CD14-positive monocyte (primary cell): ENCODE results near the gene C13orf46. TPM values are rescaled to one million over a fixed set of nuclear protein-coding genes. Genes with fewer than 3 reads are reported as not detected.

Experiments used
- DNase-seq, 3 donors: peaks; one replicate each; pipeline ENCODE4 v3.0.0-alpha.2; 2011 to 2022
- H2AFZ ChIP-seq: 2 replicates; pipeline ENCODE4 v1.6.0; 2012; ENCODE audit warnings: mild to moderate bottlenecking, low read depth, low read length, inconsistent platforms; ENCODE audit not compliant: insufficient read depth, poor library complexity, severe bottlenecking
- H3K27ac ChIP-seq, 2 donors: 1 replicate in 1 of 2; 2 replicates in 1 of 2; pipeline ENCODE4 v1.5.1; 2012 to 2013; ENCODE audit warnings: low read length in 2 of 2, control low read depth in 1 of 2, inconsistent platforms in 1 of 2, low read depth in 1 of 2, mild to moderate bottlenecking in 1 of 2
- H3K27me3 ChIP-seq, 2 donors: one replicate each; pipeline versions ENCODE4 v1.6.0 to v1.6.1; 2011 to 2013; ENCODE audit warnings: low read length in 2 of 2; ENCODE audit not compliant: control insufficient read depth in 2 of 2, insufficient read depth in 2 of 2
- H3K36me3 ChIP-seq, 2 donors: replicated peaks in 1 of 2; 1 replicate in 1 of 2; 2 replicates in 1 of 2; pipeline versions ENCODE4 v1.5.1 to v1.6.1; 2012 to 2013; ENCODE audit warnings: low read length in 2 of 2, control low read depth in 1 of 2, inconsistent platforms in 1 of 2, mild to moderate bottlenecking in 1 of 2; ENCODE audit not compliant: insufficient read depth in 2 of 2, control insufficient read depth in 1 of 2
- H3K4me1 ChIP-seq, 2 donors: 1 replicate in 1 of 2; 2 replicates in 1 of 2; pipeline versions ENCODE4 v1.5.1 to v1.6.1; 2012 to 2013; ENCODE audit warnings: low read length in 2 of 2, control low read depth in 1 of 2, inconsistent platforms in 1 of 2, mild to moderate bottlenecking in 1 of 2, moderate library complexity in 1 of 2; ENCODE audit not compliant: insufficient read depth in 2 of 2, control insufficient read depth in 1 of 2
- H3K4me2 ChIP-seq: replicated peaks from 2 replicates; pipeline ENCODE3; 2012; ENCODE audit warnings: low read length, moderate library complexity, mild to moderate bottlenecking; ENCODE audit not compliant: poor library complexity, severe bottlenecking; ENCODE audit errors: extremely low read depth
- H3K4me3 ChIP-seq, 3 experiments: fragments of 200-600 bp in 1 of 3; sonication (generic) in 1 of 3; replicated peaks in 1 of 3; 1 replicate in 2 of 3; 2 replicates in 1 of 3; pipeline ENCODE4 v1.5.1; 2011 to 2013; ENCODE audit warnings: low read length in 3 of 3, mild to moderate bottlenecking in 3 of 3, control low read depth in 2 of 3, low read depth in 2 of 3, inconsistent platforms in 1 of 3, moderate library complexity in 1 of 3
- H3K79me2 ChIP-seq: 2 replicates; pipeline ENCODE4 v1.6.0; 2012; ENCODE audit warnings: mild to moderate bottlenecking, control low read depth, inconsistent platforms, low read length, moderate library complexity; ENCODE audit not compliant: insufficient read depth
- H3K9ac ChIP-seq: 2 replicates; pipeline ENCODE4 v1.6.0; 2017; ENCODE audit warnings: low read length, mild to moderate bottlenecking; ENCODE audit not compliant: insufficient read depth, poor library complexity, severe bottlenecking
- H3K9me3 ChIP-seq, 2 donors: replicated peaks in 1 of 2; 1 replicate in 1 of 2; 2 replicates in 1 of 2; pipeline versions ENCODE4 v1.5.1 to v1.6.1; 2012 to 2013; ENCODE audit warnings: low read length in 2 of 2, control low read depth in 1 of 2; ENCODE audit not compliant: control insufficient read depth in 1 of 2, insufficient read depth in 1 of 2
- H4K20me1 ChIP-seq: 2 replicates; pipeline ENCODE4 v1.6.0; 2012; ENCODE audit warnings: mild to moderate bottlenecking, low read length, control low read depth, moderate library complexity; ENCODE audit not compliant: insufficient read depth
- H3K27ac Mint-ChIP-seq, 7 donors: one replicate each; pipeline ENCODE4 v1.8.0; 2020; ENCODE audit warnings: mild to moderate bottlenecking in 7 of 7, mixed read lengths in 7 of 7, moderate library complexity in 6 of 7, inconsistent platforms in 2 of 7
- H3K27me3 Mint-ChIP-seq, 3 donors: one replicate each; pipeline ENCODE4 v1.8.0; 2021 to 2022; ENCODE audit warnings: low read depth in 3 of 3, mild to moderate bottlenecking in 3 of 3, mixed read lengths in 3 of 3, moderate library complexity in 3 of 3, inconsistent platforms in 1 of 3
- H3K36me3 Mint-ChIP-seq, 2 donors: one replicate each; pipeline ENCODE4 v1.8.0; 2020; ENCODE audit warnings: mixed read lengths in 2 of 2, inconsistent platforms in 1 of 2, mild to moderate bottlenecking in 1 of 2
- H3K4me1 Mint-ChIP-seq: one replicate; pipeline ENCODE4 v1.8.0; 2020; ENCODE audit warnings: mild to moderate bottlenecking, mixed read lengths
- H3K4me3 Mint-ChIP-seq, 2 donors: one replicate each; pipeline ENCODE4 v1.8.0; 2020; ENCODE audit warnings: mild to moderate bottlenecking in 2 of 2, mixed read lengths in 2 of 2, moderate library complexity in 1 of 2
- H3K9me3 Mint-ChIP-seq, 7 donors: one replicate each; pipeline ENCODE4 v1.8.0; 2020 to 2022; ENCODE audit warnings: mixed read lengths in 7 of 7, mild to moderate bottlenecking in 6 of 7, moderate library complexity in 6 of 7, inconsistent platforms in 2 of 7
- CTCF ChIP-seq: fragments of 200-600 bp; IDR thresholded peaks from one replicate; pipeline ENCODE4 v1.8.0; 2022; ENCODE audit warnings: antibody characterized with exemption, mild to moderate bottlenecking
- WGBS: methylation state at CpG from one replicate; pipeline ENCODE4 v1.1.5; 2013; ENCODE audit warnings: missing lambda C conversion rate; ENCODE audit not compliant: insufficient coverage; 5-methylcytosine and 5-hydroxymethylcytosine counted together
- intact Hi-C, 2 donors: fragments of 100-400 bp; cut with micrococcal nuclease; formaldehyde crosslinking; loops; one replicate each; pipeline versions ENCODE4 v1.15.0 to v1.15.1; 2023
- polyA plus RNA-seq, 3 donors: library from polyadenylated mRNA; depleted of rRNA in 1 of 3; unstranded in 2 of 3; stranded (reverse) in 1 of 3; fragments of 300-500 nt in 2 of 3; fragments of >200 nt in 1 of 3; fragmentation: Illumina TruSeq in 2 of 3; gene quantifications; 1 replicate in 2 of 3; 2 replicates in 1 of 3; pipeline ENCODE4 v1.2.3, GENCODE V29; 2012 to 2021

The C13orf46 gene
- polyA plus RNA-seq, 3 donors, result 0.05 to 0.35 TPM; not detected in 1

- Histone ChIP-seq H3K4me3 (no peak overlapping the region), H3K79me2 (no peaks in the 10 kb centered on the region), H3K4me1 (no peaks in the 10 kb centered on the region), H3K4me2 (no peak overlapping the region), H2AFZ (no peak overlapping the region), H3K9ac (no peak overlapping the region), H3K9me3 (no peaks in the 10 kb centered on the region), H4K20me1 (no peaks in the 10 kb centered on the region), H3K27ac (no peak overlapping the region), H3K27me3 (peaks cover 0 to 8% of the 10 kb centered on the region in 2 donors), H3K36me3 (no peaks in the 10 kb centered on the region)
- H3K27me3 Mint-ChIP-seq, result peaks cover 6 to 46% (median 13%) of the 10 kb centered on the region in 3 donors
- no peak overlapping the region for H3K4me3 Mint-ChIP-seq
- DNase-seq, result no peak
- WGBS, result 90% methylated on average over 11 of the region's 11 CpGs
- intact Hi-C loops, result no loop called here
- no peaks in the 10 kb centered on the region for H3K36me3 Mint-ChIP-seq
- TF ChIP-seq CTCF, result no peak
- H3K9me3 Mint-ChIP-seq, result no peaks in the 10 kb centered on the region
- H3K4me1 Mint-ChIP-seq, result no peaks in the 10 kb centered on the region
- H3K27ac Mint-ChIP-seq, result no peak overlapping the region
These were observed 35.2 kb downstream of the C13orf46 start for GRCh38 chr13:113938716-113939115.

- Mint-ChIP-seq H3K4me1 (no peaks in the 10 kb centered on the region), H3K27me3 (peaks cover 9 to 47% (median 17%) of the 10 kb centered on the region in 3 donors), H3K36me3 (no peaks in the 10 kb centered on the region), H3K27ac (peak overlapping the region in 1 of 7 donors; percentile 33), H3K4me3 (no peak overlapping the region), H3K9me3 (no peaks in the 10 kb centered on the region)
- Histone ChIP-seq H3K9me3 (no peaks in the 10 kb centered on the region), H3K27ac (no peak overlapping the region), H3K4me3 (no peak overlapping the region), H3K4me2 (no peak overlapping the region), H3K36me3 (no peaks in the 10 kb centered on the region), H4K20me1 (no peaks in the 10 kb centered on the region), H3K4me1 (no peaks in the 10 kb centered on the region), H3K9ac (no peak overlapping the region), H3K79me2 (no peaks in the 10 kb centered on the region), H2AFZ (no peak overlapping the region), H3K27me3 (peaks cover 0 to 8% of the 10 kb centered on the region in 2 donors)
- intact Hi-C loops, result no loop called here
- DNase-seq, result no peak
- no peak for TF ChIP-seq CTCF
- 87% methylated on average over 7 of the region's 7 CpGs for whole genome bisulfite sequencing
These were observed 35.6 kb downstream of the C13orf46 start for GRCh38 chr13:113938246-113938645.
